ENCODE data around the gene ATXN10.

ATXN10 gene

DNA sequence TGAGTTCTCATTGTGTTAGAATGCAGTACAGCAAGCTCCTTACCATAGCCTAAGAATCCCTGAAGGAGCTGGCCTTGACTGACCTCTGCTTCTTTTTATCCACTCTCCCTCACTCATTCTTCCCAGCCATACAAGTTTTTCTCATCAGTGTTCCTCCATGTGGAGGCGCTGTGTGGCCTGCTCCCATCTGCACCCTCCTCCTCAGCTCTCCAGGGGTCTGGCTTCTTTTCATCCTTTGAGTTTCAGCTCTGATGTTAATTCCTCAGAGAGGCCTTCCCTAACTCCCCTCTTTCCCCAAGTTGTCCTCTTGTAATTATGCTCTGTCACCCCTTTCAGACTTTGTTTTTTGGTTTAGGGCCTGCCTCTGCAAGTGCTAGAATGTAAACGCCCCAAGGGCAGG, 160.5 kb downstream of the ATXN10 start:
- TF ChIP-seq, protein P1, sequence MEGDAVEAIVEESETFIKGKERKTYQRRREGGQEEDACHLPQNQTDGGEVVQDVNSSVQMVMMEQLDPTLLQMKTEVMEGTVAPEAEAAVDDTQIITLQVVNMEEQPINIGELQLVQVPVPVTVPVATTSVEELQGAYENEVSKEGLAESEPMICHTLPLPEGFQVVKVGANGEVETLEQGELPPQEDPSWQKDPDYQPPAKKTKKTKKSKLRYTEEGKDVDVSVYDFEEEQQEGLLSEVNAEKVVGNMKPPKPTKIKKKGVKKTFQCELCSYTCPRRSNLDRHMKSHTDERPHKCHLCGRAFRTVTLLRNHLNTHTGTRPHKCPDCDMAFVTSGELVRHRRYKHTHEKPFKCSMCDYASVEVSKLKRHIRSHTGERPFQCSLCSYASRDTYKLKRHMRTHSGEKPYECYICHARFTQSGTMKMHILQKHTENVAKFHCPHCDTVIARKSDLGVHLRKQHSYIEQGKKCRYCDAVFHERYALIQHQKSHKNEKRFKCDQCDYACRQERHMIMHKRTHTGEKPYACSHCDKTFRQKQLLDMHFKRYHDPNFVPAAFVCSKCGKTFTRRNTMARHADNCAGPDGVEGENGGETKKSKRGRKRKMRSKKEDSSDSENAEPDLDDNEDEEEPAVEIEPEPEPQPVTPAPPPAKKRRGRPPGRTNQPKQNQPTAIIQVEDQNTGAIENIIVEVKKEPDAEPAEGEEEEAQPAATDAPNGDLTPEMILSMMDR (conservative IDR thresholded peaks at IDR 0.05; ENCODE audit: low read length), result peak; percentile 34
- TF ChIP-seq EZH2phosphoT487 (IDR thresholded peaks at IDR 0.05; ENCODE audit: borderline replicate concordance), result no peak
- Histone ChIP-seq H3K4me1 (ENCODE audit: insufficient read depth, low read length, poor library complexity, severe bottlenecking) (peaks cover 6% of the 10 kb centered on the region), H3K4me2 (ENCODE audit: low read depth, low read length, poor library complexity, severe bottlenecking) (no peak overlapping the region), H3K9ac (ENCODE audit: low read depth, low read length, poor library complexity, severe bottlenecking) (no peak overlapping the region), H3F3A (ENCODE audit: low read depth) (no peaks in the 10 kb centered on the region), H4K20me1 (ENCODE audit: insufficient read depth, low read length, poor library complexity, severe bottlenecking) (no peaks in the 10 kb centered on the region), H3K9me3 (ENCODE audit: insufficient read depth, low read depth, low read length) (0 out of 2 replicates have a peak, but pooled peaks cover 5% of the 10 kb centered on the region), H3K36me3 (ENCODE audit: insufficient read depth, low read length) (peaks cover 7% of the 10 kb centered on the region; the same call in 1 of the 2 replicates), H3K9me2 (replicated peaks; ENCODE audit: low read depth, low read length) (no peaks in the 10 kb centered on the region), H3K27me3 (ENCODE audit: insufficient read depth, low read length, poor library complexity, severe bottlenecking) (no peaks in the 10 kb centered on the region), H2AFZ (ENCODE audit: low read length) (no peak overlapping the region), H3K79me2 (ENCODE audit: insufficient read depth, low read length) (no peaks in the 10 kb centered on the region), H3K4me3 (ENCODE audit: low read length, poor library complexity, severe bottlenecking) (no peak overlapping the region)

DNA sequence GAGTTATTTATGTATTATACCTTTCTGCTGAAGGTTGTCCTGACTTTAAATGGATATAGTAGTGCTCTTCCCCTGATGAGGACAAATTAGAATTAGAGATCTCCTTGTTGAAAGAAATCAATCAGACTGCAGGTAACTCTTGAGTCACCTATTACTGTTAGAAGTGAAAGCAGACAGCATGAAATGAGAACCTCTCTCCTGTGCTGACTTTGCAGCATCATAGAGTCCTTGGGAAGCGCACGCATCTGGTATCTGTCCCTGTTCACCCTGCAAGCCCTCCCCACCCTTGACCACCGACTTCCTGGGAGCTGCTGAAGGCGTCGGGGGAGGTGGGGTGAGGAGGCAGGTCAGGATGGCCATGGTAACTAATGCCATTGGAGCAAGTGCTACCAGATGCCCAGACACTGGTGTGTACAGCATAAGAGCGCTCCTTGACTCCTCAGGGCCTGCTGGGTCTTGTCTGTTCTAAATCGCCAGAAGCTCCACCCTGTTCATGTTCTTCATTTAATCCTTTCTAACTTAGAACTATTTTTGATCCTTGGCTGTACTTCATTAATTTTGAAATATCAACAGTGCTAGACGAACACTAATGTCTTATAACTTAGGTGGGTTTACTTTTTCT, 161.4 kb downstream of the ATXN10 start:
- TF ChIP-seq, protein P1 (conservative IDR thresholded peaks at IDR 0.05; ENCODE audit: low read length), result no peak
- TF ChIP-seq EZH2phosphoT487 (IDR thresholded peaks at IDR 0.05; ENCODE audit: borderline replicate concordance), result no peak
- peaks cover 7% of the 10 kb centered on the region; the same call in 1 of the 2 replicates for H3K36me3 ChIP-seq (ENCODE audit: insufficient read depth, low read length)
- no peaks in the 10 kb centered on the region for H3K27me3 ChIP-seq (ENCODE audit: insufficient read depth, low read length, poor library complexity, severe bottlenecking)
- H3K4me1 ChIP-seq (ENCODE audit: insufficient read depth, low read length, poor library complexity, severe bottlenecking), result peaks cover 6% of the 10 kb centered on the region
- H3K9ac ChIP-seq (ENCODE audit: low read depth, low read length, poor library complexity, severe bottlenecking), result no peak overlapping the region
- no peaks in the 10 kb centered on the region for H3K79me2 ChIP-seq (ENCODE audit: insufficient read depth, low read length)
- H2AFZ ChIP-seq (ENCODE audit: low read length), result no peak overlapping the region
- no peak overlapping the region for H3K4me3 ChIP-seq (ENCODE audit: low read length, poor library complexity, severe bottlenecking)
- 0 out of 2 replicates have a peak, but pooled peaks cover 5% of the 10 kb centered on the region for H3K9me3 ChIP-seq (ENCODE audit: insufficient read depth, low read depth, low read length)
- no peaks in the 10 kb centered on the region for H4K20me1 ChIP-seq (ENCODE audit: insufficient read depth, low read length, poor library complexity, severe bottlenecking)
- no peaks in the 10 kb centered on the region for H3F3A ChIP-seq (ENCODE audit: low read depth)
- no peak overlapping the region for H3K4me2 ChIP-seq (ENCODE audit: low read depth, low read length, poor library complexity, severe bottlenecking)
- no peaks in the 10 kb centered on the region for H3K9me2 ChIP-seq (replicated peaks; ENCODE audit: low read depth, low read length)

DNA sequence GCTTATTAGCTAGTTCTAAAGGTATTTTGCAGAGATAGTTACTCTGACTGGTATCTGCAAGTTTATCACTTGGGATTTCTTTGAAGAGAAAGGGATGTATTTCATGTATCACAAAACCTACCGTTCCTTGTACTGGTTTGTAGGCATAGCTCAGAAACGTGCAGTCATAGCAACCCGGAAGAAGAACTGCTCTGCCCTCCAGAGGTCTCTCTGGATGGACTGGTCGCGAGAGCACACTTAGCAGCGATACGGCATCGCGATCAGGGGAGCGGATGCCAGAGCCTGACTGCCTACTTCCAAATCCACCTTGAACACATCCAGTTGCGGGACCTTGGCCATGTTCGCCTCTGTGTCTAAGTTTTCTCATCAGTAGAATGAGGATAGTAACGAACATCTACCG, 162.0 kb downstream of the ATXN10 start:
- Histone ChIP-seq H3K4me2 (ENCODE audit: low read depth, low read length, poor library complexity, severe bottlenecking) (no peak overlapping the region), H3K79me2 (ENCODE audit: insufficient read depth, low read length) (no peaks in the 10 kb centered on the region)
- TF ChIP-seq EZH2phosphoT487 (IDR thresholded peaks at IDR 0.05; ENCODE audit: borderline replicate concordance), result no peak
- TF ChIP-seq, protein P1 (conservative IDR thresholded peaks at IDR 0.05; ENCODE audit: low read length), result no peak

More for the DNA sequence above, 162.0 kb downstream of the ATXN10 start:
- Histone ChIP-seq H3K9ac (ENCODE audit: low read depth, low read length, poor library complexity, severe bottlenecking) (no peak overlapping the region), H4K20me1 (ENCODE audit: insufficient read depth, low read length, poor library complexity, severe bottlenecking) (no peaks in the 10 kb centered on the region), H3K4me1 (ENCODE audit: insufficient read depth, low read length, poor library complexity, severe bottlenecking) (peaks cover 6% of the 10 kb centered on the region), H3K9me3 (ENCODE audit: insufficient read depth, low read depth, low read length) (0 out of 2 replicates have a peak, but pooled peaks cover 5% of the 10 kb centered on the region), H3K36me3 (ENCODE audit: insufficient read depth, low read length) (peaks cover 7% of the 10 kb centered on the region; the same call in 1 of the 2 replicates), H3K27me3 (ENCODE audit: insufficient read depth, low read length, poor library complexity, severe bottlenecking) (no peaks in the 10 kb centered on the region), H2AFZ (ENCODE audit: low read length) (no peak overlapping the region), H3K4me3 (ENCODE audit: low read length, poor library complexity, severe bottlenecking) (no peak overlapping the region), H3K9me2 (replicated peaks; ENCODE audit: low read depth, low read length) (no peaks in the 10 kb centered on the region), H3F3A (ENCODE audit: low read depth) (no peaks in the 10 kb centered on the region)
